Keratinocyte (primary cell): ENCODE measurements around the gene KMT2E. TPM values are rescaled to one million over a fixed set of nuclear protein-coding genes. Genes with fewer than 3 reads are reported as not detected.

Experiments used
- DNase-seq: peaks from one replicate; pipeline ENCODE4 v3.0.0-alpha.2; 2011; ENCODE audit warnings: low read depth, missing footprints, low spot score
- FAIRE-seq: peaks from 2 replicates; lab custom pipeline; 2011; peaks lifted over from hg19 to GRCh38; lab: Jason Lieb, UNC
- H2AFZ ChIP-seq: 2 replicates; pipeline ENCODE4 v1.6.0; 2012; ENCODE audit warnings: low read length, control low read depth, inconsistent platforms; ENCODE audit not compliant: control insufficient read depth
- H3K27ac ChIP-seq: 2 replicates; pipeline ENCODE4 v1.5.1; 2011; ENCODE audit warnings: low read length; ENCODE audit not compliant: control insufficient read depth, insufficient read depth
- H3K27me3 ChIP-seq: 3 replicates; pipeline ENCODE4 v1.6.0; 2011; ENCODE audit warnings: low read length; ENCODE audit not compliant: control insufficient read depth, insufficient read depth; ENCODE audit errors: extremely low read depth
- H3K36me3 ChIP-seq, 2 experiments: 2 replicates in 1 of 2; 3 replicates in 1 of 2; pipeline ENCODE4 v1.5.1; 2011; ENCODE audit warnings: low read length in 2 of 2, mild to moderate bottlenecking in 1 of 2; ENCODE audit not compliant: control insufficient read depth in 2 of 2, insufficient read depth in 2 of 2; ENCODE audit errors: extremely low read depth in 1 of 2
- H3K4me1 ChIP-seq: 3 replicates; pipeline ENCODE4 v1.5.1; 2011; ENCODE audit warnings: low read length; ENCODE audit not compliant: control insufficient read depth, insufficient read depth; ENCODE audit errors: extremely low read depth
- H3K4me2 ChIP-seq: 3 replicates; pipeline ENCODE4 v1.6.0; 2011; ENCODE audit warnings: low read depth, low read length; ENCODE audit not compliant: control insufficient read depth, insufficient read depth; ENCODE audit errors: extremely low read depth
- H3K4me3 ChIP-seq, 3 experiments: fragments of 200-600 bp in 1 of 3; sonication (generic) in 1 of 3; 2 replicates in 2 of 3; 3 replicates in 1 of 3; pipeline ENCODE4 v1.5.1; 2011 to 2016; ENCODE audit warnings: low read length in 3 of 3, mild to moderate bottlenecking in 3 of 3, control low read depth in 2 of 3, inconsistent platforms in 1 of 3, low read depth in 1 of 3, mixed read lengths in 1 of 3, mixed run types in 1 of 3, moderate library complexity in 1 of 3; ENCODE audit not compliant: control insufficient read depth in 2 of 3, insufficient read depth in 2 of 3; ENCODE audit errors: extremely low read depth in 1 of 3
- H3K79me2 ChIP-seq: 2 replicates; pipeline ENCODE4 v1.6.0; 2012; ENCODE audit warnings: low read length; ENCODE audit not compliant: control insufficient read depth, insufficient read depth
- H3K9ac ChIP-seq: 3 replicates; pipeline ENCODE4 v1.6.0; 2011; ENCODE audit warnings: low read length; ENCODE audit not compliant: control insufficient read depth, insufficient read depth; ENCODE audit errors: extremely low read depth
- H3K9me1 ChIP-seq: 3 replicates; pipeline ENCODE4 v1.6.0; 2011; ENCODE audit warnings: low read length; ENCODE audit not compliant: control insufficient read depth, insufficient read depth; ENCODE audit errors: extremely low read depth
- H3K9me3 ChIP-seq: 2 replicates; pipeline ENCODE4 v1.5.1; 2012; ENCODE audit warnings: low read depth, low read length; ENCODE audit not compliant: control insufficient read depth
- H4K20me1 ChIP-seq: 3 replicates; pipeline ENCODE4 v1.6.0; 2011; ENCODE audit warnings: low read length; ENCODE audit not compliant: control insufficient read depth, insufficient read depth; ENCODE audit errors: extremely low read depth
- EZH2 ChIP-seq: IDR thresholded peaks from one replicate; pipeline ENCODE4 v1.6.1; 2012; ENCODE audit warnings: inconsistent platforms, mild to moderate bottlenecking, low read length, moderate library complexity
- dilution Hi-C: fragments of 300-500 bp; cut with MboI; formaldehyde crosslinking; loops from one replicate; pipeline ENCODE4 v1.7.0; 2020; ENCODE audit warnings: low sequenced_read_pairs; ENCODE audit not compliant: extremely low pct_ligation_motif_present
- polyA plus RNA-seq, 5 experiments: library from polyadenylated mRNA; depleted of rRNA in 3 of 5; stranded (reverse) in 3 of 5; stranded (forward) in 1 of 5; unstranded in 1 of 5; fragments of >200 nt; gene quantifications; 1 replicate in 1 of 5; 2 replicates in 3 of 5; 3 replicates in 1 of 5; pipeline versions ENCODE4 v1.2.1 to v1.2.3, GENCODE V29; 2011 to 2012; ENCODE audit warnings: missing spikeins in 2 of 5, low read depth in 1 of 5, low replicate concordance in 1 of 5
- TF ChIP-seq, protein P1 (sequence below), 3 experiments: IDR thresholded peaks in 1 of 3; conservative IDR thresholded peaks in 1 of 3; optimal IDR thresholded peaks in 1 of 3; 2 replicates in 2 of 3; 3 replicates in 1 of 3; pipeline versions ENCODE3 to v1.5.1; 2011; ENCODE audit warnings: low read length in 3 of 3, mild to moderate bottlenecking in 3 of 3, moderate library complexity in 2 of 3, control low read depth in 1 of 3, inconsistent platforms in 1 of 3; ENCODE audit not compliant: insufficient read depth in 2 of 3; ENCODE audit errors: extremely low read depth in 1 of 3

The KMT2E gene
- polyA plus RNA-seq, 1 donor (not counting 4 experiments of a cell fraction or from before 2014, with no cell fraction given), result 12.9 TPM

DNA sequence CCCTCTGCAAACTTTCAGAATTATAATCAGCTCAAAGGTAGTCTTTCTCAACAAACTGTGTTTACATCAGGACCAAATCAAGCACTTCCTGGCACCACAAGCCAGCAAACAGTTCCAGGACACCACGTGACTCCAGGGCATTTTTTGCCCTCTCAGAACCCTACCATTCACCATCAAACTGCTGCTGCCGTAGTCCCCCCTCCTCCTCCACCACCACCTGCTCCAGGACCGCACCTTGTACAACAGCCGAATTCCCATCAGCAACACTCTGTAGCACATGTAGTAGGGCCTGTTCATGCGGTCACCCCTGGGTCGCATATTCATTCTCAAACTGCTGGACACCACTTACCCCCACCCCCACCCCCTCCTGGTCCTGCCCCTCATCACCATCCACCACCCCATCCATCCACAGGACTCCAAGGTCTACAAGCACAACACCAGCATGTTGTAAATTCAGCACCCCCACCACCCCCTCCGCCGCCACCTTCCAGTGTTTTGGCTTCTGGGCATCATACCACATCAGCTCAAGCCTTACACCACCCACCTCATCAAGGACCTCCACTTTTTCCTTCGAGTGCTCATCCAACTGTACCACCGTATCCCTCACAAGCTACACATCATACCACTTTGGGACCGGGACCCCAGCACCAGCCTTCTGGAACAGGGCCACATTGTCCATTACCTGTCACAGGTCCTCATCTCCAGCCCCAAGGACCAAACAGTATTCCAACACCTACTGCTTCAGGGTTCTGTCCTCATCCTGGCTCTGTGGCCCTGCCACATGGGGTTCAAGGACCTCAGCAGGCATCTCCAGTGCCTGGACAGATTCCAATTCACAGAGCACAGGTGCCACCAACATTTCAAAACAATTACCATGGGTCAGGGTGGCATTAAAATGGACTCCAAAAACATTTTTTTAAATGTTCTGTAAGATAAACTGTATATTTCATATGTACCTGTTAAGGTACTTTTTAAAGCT lies 98.7 kb downstream of the KMT2E start:
- Histone ChIP-seq H3K9me3 (no peaks in the 10 kb centered on the region), H3K4me3 (no peak overlapping the region), H3K4me2 (no peak overlapping the region), H3K9me1 (no peaks in the 10 kb centered on the region), H3K79me2 (peaks cover 1% of the 10 kb centered on the region), H3K27ac (no peak overlapping the region), H3K4me1 (no peaks in the 10 kb centered on the region), H4K20me1 (no peaks in the 10 kb centered on the region), H3K9ac (no peak overlapping the region), H3K36me3 (peaks cover 21 to 26% of the 10 kb centered on the region in 2 experiments), H2AFZ (no peak overlapping the region), H3K27me3 (no peaks in the 10 kb centered on the region)
- dilution Hi-C loops, result no loop called here
- FAIRE-seq, result no peak
- DNase-seq, result no peak
- TF ChIP-seq, protein P1, sequence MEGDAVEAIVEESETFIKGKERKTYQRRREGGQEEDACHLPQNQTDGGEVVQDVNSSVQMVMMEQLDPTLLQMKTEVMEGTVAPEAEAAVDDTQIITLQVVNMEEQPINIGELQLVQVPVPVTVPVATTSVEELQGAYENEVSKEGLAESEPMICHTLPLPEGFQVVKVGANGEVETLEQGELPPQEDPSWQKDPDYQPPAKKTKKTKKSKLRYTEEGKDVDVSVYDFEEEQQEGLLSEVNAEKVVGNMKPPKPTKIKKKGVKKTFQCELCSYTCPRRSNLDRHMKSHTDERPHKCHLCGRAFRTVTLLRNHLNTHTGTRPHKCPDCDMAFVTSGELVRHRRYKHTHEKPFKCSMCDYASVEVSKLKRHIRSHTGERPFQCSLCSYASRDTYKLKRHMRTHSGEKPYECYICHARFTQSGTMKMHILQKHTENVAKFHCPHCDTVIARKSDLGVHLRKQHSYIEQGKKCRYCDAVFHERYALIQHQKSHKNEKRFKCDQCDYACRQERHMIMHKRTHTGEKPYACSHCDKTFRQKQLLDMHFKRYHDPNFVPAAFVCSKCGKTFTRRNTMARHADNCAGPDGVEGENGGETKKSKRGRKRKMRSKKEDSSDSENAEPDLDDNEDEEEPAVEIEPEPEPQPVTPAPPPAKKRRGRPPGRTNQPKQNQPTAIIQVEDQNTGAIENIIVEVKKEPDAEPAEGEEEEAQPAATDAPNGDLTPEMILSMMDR (optimal IDR thresholded peaks at IDR 0.05 in 1 of 3, IDR thresholded peaks at IDR 0.05 in 1 of 3, conservative IDR thresholded peaks at IDR 0.05 in 1 of 3; ENCODE audit: extremely low read depth in 1 of 3, insufficient read depth in 2 of 3, low read length in 3 of 3), result no peak
- no peak for TF ChIP-seq EZH2

DNA sequence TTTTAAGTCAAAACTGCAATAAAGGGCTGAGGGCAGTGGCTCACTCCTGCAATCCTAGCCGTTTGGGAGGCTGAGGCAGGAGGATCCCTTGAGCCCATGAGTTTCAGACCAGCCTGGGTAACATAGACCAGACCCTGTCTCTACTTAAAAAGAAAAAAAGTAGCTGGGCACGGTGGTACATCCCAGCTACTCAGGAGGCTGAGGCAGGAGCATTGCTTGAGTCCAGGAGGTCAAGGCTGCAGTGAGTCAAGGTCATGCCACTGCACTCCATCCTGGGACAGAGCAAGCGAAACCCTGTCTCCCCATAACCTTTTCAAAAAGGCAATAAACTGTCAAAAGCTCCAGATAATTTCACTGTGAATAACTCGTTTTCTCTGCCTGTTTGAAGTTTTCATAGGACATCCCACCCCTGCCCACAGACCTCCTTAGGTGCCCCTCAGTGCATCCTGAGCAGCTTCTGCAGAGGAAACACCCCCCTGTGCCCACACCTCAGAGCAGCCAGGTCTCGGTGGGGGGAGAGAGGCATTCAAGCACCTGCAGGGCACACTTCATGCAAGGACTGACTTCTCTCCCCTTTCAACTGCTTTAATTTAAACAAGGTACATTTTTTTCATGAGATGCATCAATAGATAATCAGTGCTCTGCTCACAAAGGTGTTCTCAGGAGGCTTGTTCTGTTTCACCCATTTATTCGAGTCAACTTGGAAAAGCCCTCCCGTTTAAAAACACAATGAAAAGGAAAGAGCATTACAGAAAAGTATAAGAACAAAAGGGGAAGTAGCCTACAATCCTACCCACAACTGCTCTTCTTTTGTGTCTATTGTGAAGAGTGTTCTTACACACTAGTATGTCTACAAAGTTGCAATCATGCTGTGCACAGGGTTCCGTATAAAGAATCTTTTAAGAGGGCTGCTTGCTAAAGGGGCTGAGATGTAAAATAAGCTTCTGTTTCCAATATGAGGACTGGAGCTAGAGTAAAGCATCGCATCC lies 104.9 kb downstream of the KMT2E start:
- Histone ChIP-seq H3K27ac (no peak overlapping the region), H3K4me2 (no peak overlapping the region), H3K9ac (no peak overlapping the region), H3K79me2 (no peaks in the 10 kb centered on the region), H4K20me1 (no peaks in the 10 kb centered on the region), H3K4me1 (no peaks in the 10 kb centered on the region), H3K27me3 (no peaks in the 10 kb centered on the region), H3K9me3 (no peaks in the 10 kb centered on the region), H3K36me3 (peaks cover 9 to 15% of the 10 kb centered on the region in 2 experiments), H3K9me1 (no peaks in the 10 kb centered on the region), H3K4me3 (no peak overlapping the region), H2AFZ (no peak overlapping the region)
- TF ChIP-seq, protein P1 (optimal IDR thresholded peaks at IDR 0.05 in 1 of 3, IDR thresholded peaks at IDR 0.05 in 1 of 3, conservative IDR thresholded peaks at IDR 0.05 in 1 of 3; ENCODE audit: extremely low read depth in 1 of 3, insufficient read depth in 2 of 3, low read length in 3 of 3), result no peak
- no peak for TF ChIP-seq EZH2
- DNase-seq (no peak), FAIRE-seq (no peak)
- dilution Hi-C loops, result no loop called here
